Duodenal mucosa (tissue), 2 donors: ENCODE data around the gene AKAP13.

Experiments
- H3K27ac ChIP-seq: one replicate; pipeline ENCODE4 v1.7.0; 2013; ENCODE audit warnings: low read depth, low read length
- H3K27me3 ChIP-seq, 2 donors: one replicate each; pipeline ENCODE4 v1.7.0; 2013; ENCODE audit warnings: low read length in 2 of 2, control low read depth in 1 of 2; ENCODE audit not compliant: insufficient read depth in 2 of 2, control insufficient read depth in 1 of 2
- H3K36me3 ChIP-seq, 2 donors: one replicate each; pipeline ENCODE4 v1.7.0; 2013; ENCODE audit warnings: low read length in 2 of 2, control low read depth in 1 of 2; ENCODE audit not compliant: insufficient read depth in 2 of 2, control insufficient read depth in 1 of 2
- H3K4me1 ChIP-seq, 2 donors: one replicate each; pipeline ENCODE4 v1.7.0; 2013; ENCODE audit warnings: low read length in 2 of 2, control low read depth in 1 of 2; ENCODE audit not compliant: insufficient read depth in 2 of 2, control insufficient read depth in 1 of 2
- H3K4me3 ChIP-seq, 2 donors: one replicate each; pipeline ENCODE4 v1.7.0; 2013; ENCODE audit warnings: low read length in 2 of 2, low read depth in 1 of 2
- H3K9ac ChIP-seq, 2 donors: one replicate each; pipeline ENCODE4 v1.7.0; 2013; ENCODE audit warnings: low read length in 2 of 2, low read depth in 1 of 2
- H3K9me3 ChIP-seq, 2 donors: one replicate each; pipeline ENCODE4 v1.7.0; 2013; ENCODE audit warnings: low read length in 2 of 2, control low read depth in 1 of 2; ENCODE audit not compliant: control insufficient read depth in 1 of 2

The AKAP13 gene

DNA sequence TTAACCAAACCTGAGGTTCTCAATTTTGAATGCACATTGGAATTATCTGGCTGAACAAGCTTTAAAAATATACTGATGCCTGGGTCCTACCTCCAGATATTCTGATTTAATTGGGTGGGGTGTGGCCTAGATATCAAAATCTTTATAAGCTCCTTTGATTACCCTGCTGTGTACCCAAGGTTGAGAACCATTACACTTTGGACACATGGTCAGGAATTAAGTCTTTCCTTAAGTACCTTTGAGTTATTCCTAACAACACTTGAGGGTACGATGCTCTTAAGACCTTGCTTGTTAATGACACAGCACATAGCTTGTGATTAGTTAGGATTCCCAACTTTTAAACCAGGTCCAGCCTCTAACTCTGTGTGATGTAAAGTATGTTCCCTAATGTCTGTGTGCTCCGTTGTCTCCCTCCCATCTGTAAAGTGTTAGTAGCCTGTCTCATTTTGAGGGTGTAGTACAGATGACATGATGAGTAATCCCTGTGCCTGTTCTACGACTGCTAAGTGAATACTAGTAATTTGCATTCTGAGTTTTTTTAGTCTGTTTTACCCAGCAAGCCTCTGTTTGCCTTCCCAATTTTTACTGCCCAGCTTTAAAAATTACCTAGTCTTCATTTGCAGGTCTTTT is 259.5 kb downstream of the AKAP13 start:
- no peaks in the 10 kb centered on the region for H3K9me3 ChIP-seq
- no peak overlapping the region for H3K27ac ChIP-seq
- H3K9ac ChIP-seq, result no peak overlapping the region
- H3K4me1 ChIP-seq, result peaks cover 9 to 34% of the 10 kb centered on the region in 2 donors
- H3K36me3 ChIP-seq, result peaks cover 5 to 7% of the 10 kb centered on the region in 2 donors
- no peak overlapping the region for H3K4me3 ChIP-seq
- no peaks in the 10 kb centered on the region for H3K27me3 ChIP-seq

DNA sequence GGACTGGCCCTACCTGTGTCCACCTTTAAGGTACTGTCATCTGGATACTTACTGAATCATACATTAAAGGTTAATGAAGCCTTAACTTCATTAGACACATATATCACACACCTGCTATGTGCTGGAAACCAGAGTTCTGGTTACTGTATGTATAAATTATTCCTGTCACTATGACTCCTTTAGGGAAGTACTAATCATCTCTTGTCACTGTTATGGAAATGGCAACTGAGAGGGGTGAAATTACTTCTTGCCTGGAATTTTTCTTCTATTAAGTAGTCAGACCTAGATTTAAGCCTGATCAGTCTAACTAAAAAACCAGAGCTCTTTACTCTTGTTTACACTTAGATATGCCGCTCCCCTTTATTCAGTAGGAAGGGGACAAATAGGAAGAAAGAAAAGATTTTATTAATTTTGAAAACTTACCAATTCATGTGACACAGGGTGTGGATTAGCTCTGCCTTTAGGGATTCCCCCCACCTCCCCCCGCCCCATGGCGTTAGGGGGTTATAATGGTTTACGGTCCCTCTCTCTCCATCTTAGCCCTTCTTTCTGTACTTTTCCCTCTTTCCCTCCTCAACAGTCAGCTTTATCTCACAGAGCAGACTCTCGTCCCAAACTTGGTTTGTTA is 261.8 kb downstream of the AKAP13 start:
- peak overlapping the region in 1 of 2 donors; percentile 13 for H3K9ac ChIP-seq
- H3K36me3 ChIP-seq, result peaks cover 15 to 20% of the 10 kb centered on the region in 2 donors
- H3K4me1 ChIP-seq, result peaks cover 9 to 34% of the 10 kb centered on the region in 2 donors
- H3K9me3 ChIP-seq, result no peaks in the 10 kb centered on the region
- H3K27me3 ChIP-seq, result no peaks in the 10 kb centered on the region
- no peak overlapping the region for H3K4me3 ChIP-seq
- peak overlapping the region; percentile 52 for H3K27ac ChIP-seq

DNA sequence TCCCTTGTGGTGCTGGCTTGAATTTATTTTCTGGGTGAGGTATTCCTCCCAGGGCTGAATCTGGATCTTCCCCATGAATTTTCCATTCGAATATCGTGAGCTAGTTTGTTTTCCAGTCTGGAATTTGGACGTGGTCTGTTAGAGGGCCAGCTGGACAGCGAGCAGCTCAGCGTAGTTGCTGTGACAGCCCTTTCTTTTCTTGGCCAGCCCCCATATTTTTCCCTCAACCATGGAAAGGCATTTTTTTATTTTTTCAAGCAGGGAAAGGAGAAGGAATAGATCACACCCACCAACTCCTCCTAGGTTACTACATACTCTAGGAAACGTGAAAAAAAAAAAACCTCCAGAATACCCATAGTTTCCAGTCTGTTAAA is 262.3 kb downstream of the AKAP13 start:
- H3K9me3 ChIP-seq, result no peaks in the 10 kb centered on the region
- H3K4me1 ChIP-seq, result peaks cover 9 to 34% of the 10 kb centered on the region in 2 donors
- H3K9ac ChIP-seq, result no peak overlapping the region
- H3K36me3 ChIP-seq, result peaks cover 15 to 21% of the 10 kb centered on the region in 2 donors
- peak overlapping the region; percentile 52 for H3K27ac ChIP-seq
- H3K27me3 ChIP-seq, result no peaks in the 10 kb centered on the region
- H3K4me3 ChIP-seq, result no peak overlapping the region

- peaks cover 9 to 26% of the 10 kb centered on the region in 2 donors for H3K4me1 ChIP-seq
These were observed 266.2 kb downstream of the AKAP13 start for GRCh38 chr15:85646538-85647091.

DNA sequence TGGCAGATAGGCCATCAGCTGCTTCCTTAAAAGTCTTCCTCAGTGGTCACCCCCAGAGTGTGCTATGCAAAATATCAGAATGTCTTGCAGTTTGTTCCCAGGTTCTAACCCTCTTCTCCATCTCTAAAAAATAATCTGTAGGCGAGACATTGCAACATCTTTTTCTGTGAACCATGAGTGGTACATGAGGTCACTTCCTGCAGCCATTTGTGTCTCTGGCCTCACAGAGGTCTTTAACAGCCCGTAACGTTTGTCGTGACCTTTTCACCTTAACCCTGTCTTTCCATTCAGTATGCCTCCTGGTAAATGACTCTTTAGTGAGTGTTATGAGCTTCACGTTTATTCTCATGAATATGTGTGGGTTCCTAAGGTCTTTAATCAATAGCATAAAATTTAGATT is 269.0 kb downstream of the AKAP13 start:
- Histone ChIP-seq H3K27ac (no peak overlapping the region), H3K9ac (no peak overlapping the region), H3K27me3 (no peaks in the 10 kb centered on the region), H3K36me3 (peaks cover 13 to 36% of the 10 kb centered on the region in 2 donors), H3K9me3 (no peaks in the 10 kb centered on the region), H3K4me3 (no peak overlapping the region), H3K4me1 (peaks cover 0 to 6% of the 10 kb centered on the region in 2 donors)

More at GRCh38 chr15:85646538-85647091, 266.2 kb downstream of the AKAP13 start:
- no peak overlapping the region for H3K27ac ChIP-seq
- no peaks in the 10 kb centered on the region for H3K27me3 ChIP-seq
- no peaks in the 10 kb centered on the region for H3K9me3 ChIP-seq
- H3K36me3 ChIP-seq, result peaks cover 10 to 16% of the 10 kb centered on the region in 2 donors
- no peak overlapping the region for H3K9ac ChIP-seq
- no peak overlapping the region for H3K4me3 ChIP-seq

DNA sequence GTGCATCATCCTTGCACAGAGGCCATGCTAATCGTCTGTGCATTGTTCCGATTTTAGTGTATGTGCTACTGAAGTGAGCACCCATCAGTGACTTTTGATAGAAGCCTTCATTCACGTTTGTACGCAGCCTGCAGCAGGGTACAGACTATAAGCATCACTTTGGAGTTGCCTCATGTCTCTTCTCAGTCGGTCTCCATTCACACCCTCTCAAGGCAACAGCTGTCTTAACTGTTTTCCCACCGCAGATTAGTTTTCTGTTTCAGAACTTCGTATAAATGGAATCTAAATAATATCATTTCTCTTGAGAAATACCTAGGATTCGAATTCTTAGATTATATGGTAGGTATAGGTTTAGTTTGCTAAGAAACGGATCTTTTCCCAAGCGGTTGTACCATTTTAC is 271.1 kb downstream of the AKAP13 start:
- no peaks in the 10 kb centered on the region for H3K27me3 ChIP-seq

GRCh38 chr15:85652457-85652856 is 272.1 kb downstream of the AKAP13 start:
- Histone ChIP-seq H3K4me1 (peaks cover 0 to 6% of the 10 kb centered on the region in 2 donors), H3K9me3 (no peaks in the 10 kb centered on the region), H3K36me3 (peaks cover 8 to 50% of the 10 kb centered on the region in 2 donors), H3K4me3 (no peak overlapping the region), H3K27me3 (no peaks in the 10 kb centered on the region), H3K9ac (no peak overlapping the region), H3K27ac (no peak overlapping the region)

More for the DNA sequence above, 271.1 kb downstream of the AKAP13 start:
- peaks cover 12 to 48% of the 10 kb centered on the region in 2 donors for H3K36me3 ChIP-seq
- no peak overlapping the region for H3K9ac ChIP-seq
- H3K4me3 ChIP-seq, result no peak overlapping the region
- H3K27ac ChIP-seq, result no peak overlapping the region
- peaks cover 0 to 6% of the 10 kb centered on the region in 2 donors for H3K4me1 ChIP-seq
- H3K9me3 ChIP-seq, result no peaks in the 10 kb centered on the region

- H3K36me3 ChIP-seq, result peaks cover 18 to 58% of the 10 kb centered on the region in 2 donors
- no peak overlapping the region for H3K27ac ChIP-seq
- H3K27me3 ChIP-seq, result no peaks in the 10 kb centered on the region
- H3K9me3 ChIP-seq, result no peaks in the 10 kb centered on the region
- H3K4me3 ChIP-seq, result no peak overlapping the region
- H3K4me1 ChIP-seq, result no peaks in the 10 kb centered on the region
- no peak overlapping the region for H3K9ac ChIP-seq
These were observed 276.7 kb downstream of the AKAP13 start for GRCh38 chr15:85657132-85657531.

- Histone ChIP-seq H3K9ac (no peak overlapping the region), H3K9me3 (no peaks in the 10 kb centered on the region), H3K36me3 (peaks cover 22 to 52% of the 10 kb centered on the region in 2 donors), H3K27ac (no peak overlapping the region), H3K4me3 (no peak overlapping the region), H3K4me1 (no peaks in the 10 kb centered on the region), H3K27me3 (no peaks in the 10 kb centered on the region)
These were observed 278.4 kb downstream of the AKAP13 start for GRCh38 chr15:85658816-85659215.

- no peak overlapping the region for H3K4me3 ChIP-seq
- no peaks in the 10 kb centered on the region for H3K27me3 ChIP-seq
- H3K9me3 ChIP-seq, result no peaks in the 10 kb centered on the region
- H3K27ac ChIP-seq, result no peak overlapping the region
- H3K36me3 ChIP-seq, result peaks cover 22 to 43% of the 10 kb centered on the region in 2 donors
- H3K4me1 ChIP-seq, result peaks cover 0 to 4% of the 10 kb centered on the region in 2 donors
- H3K9ac ChIP-seq, result no peak overlapping the region
These were observed 281.5 kb downstream of the AKAP13 start for GRCh38 chr15:85661859-85662258.
